AG04449 (cell line): ENCODE results near the gene DEK.

Source experiments
- CTCF ChIA-PET: fragments of 350-600 bp; formaldehyde crosslinking; extraction: SDS; loops from one replicate; lab custom pipeline; 2021; ENCODE audit warnings: antibody characterized with exemption; lab: Yijun Ruan, JAX
- POLR2A ChIA-PET: fragments of 400-600, 350-600 bp; formaldehyde crosslinking; extraction: SDS; loops from one replicate; lab custom pipeline; 2020; ENCODE audit warnings: antibody characterized with exemption, inconsistent platforms; lab: Yijun Ruan, JAX
- DNase-seq: peaks from one replicate; pipeline ENCODE4 v3.0.0-alpha.2; 2010; ENCODE audit warnings: low read depth, low spot score
- H3K4me3 ChIP-seq: 2 replicates; pipeline ENCODE4 v1.5.1; 2011; ENCODE audit warnings: low read depth, mild to moderate bottlenecking, control low read depth, low read length
- CTCF ChIP-seq: IDR thresholded peaks from one replicate; pipeline ENCODE4 v1.5.1; 2011; ENCODE audit warnings: mild to moderate bottlenecking, moderate library complexity, low read length, control low read depth, inconsistent platforms; ENCODE audit not compliant: insufficient read depth; ENCODE audit errors: missing control alignments

DEK gene

DNA sequence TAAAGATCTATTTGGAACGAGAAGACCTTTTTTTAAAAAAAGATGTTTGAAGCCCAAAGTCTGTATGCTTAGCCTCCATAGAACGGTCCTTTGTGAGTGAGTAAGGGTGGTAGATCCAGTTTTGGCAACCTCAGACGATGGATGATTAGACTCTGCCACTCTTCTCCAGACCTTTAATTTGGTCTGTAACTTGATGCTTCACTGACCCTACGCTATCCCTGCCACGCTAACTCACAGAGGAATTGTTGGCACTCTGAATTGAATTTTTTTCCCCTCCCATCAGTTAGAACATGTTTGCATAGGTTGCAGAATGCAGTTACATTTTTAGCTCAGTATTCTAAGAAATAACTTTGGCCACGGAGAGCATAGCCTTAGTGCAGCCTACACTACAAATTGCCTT, 15.8 kb upstream of the DEK start:
- ChIA-PET POLR2A (no interaction called here), CTCF (interaction anchor here (1.0 to 2.7 kb wide), 10 partner anchors 9 to 223 kb away, joined by 3 to 14 read pairs (median 4); partner anchors contain the start of gene DEK)
- DNase-seq: no peak
- H3K4me3 ChIP-seq: no peak overlapping the region
- no peak for TF ChIP-seq CTCF

DNA sequence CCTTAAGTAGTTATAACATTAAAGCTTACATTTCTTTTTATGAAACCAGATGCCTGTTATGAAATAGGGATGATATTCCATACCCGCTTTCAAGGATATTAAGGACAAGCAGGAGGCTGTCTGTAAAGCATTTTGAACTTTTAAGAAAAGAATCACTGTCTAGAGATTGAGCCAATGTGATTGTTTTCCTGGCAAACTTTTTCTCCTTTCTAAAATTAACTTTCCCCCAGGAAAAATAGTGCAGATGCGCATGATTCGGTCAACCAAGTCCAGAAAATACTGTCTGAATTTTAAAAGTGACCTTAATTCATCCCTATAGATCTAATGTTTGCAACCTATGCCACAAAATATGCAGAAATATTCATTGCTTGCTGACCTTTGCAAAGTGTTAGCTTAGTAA, 15.1 kb upstream of the DEK start:
- no peak for DNase-seq
- no peak for TF ChIP-seq CTCF
- CTCF ChIA-PET: interaction anchor here (1.1 to 2.7 kb wide), 7 partner anchors 9 to 224 kb away, joined by 3 to 14 read pairs (median 4); partner anchors contain the start of gene DEK
- POLR2A ChIA-PET: no interaction called here
- no peak overlapping the region for H3K4me3 ChIP-seq

DNA sequence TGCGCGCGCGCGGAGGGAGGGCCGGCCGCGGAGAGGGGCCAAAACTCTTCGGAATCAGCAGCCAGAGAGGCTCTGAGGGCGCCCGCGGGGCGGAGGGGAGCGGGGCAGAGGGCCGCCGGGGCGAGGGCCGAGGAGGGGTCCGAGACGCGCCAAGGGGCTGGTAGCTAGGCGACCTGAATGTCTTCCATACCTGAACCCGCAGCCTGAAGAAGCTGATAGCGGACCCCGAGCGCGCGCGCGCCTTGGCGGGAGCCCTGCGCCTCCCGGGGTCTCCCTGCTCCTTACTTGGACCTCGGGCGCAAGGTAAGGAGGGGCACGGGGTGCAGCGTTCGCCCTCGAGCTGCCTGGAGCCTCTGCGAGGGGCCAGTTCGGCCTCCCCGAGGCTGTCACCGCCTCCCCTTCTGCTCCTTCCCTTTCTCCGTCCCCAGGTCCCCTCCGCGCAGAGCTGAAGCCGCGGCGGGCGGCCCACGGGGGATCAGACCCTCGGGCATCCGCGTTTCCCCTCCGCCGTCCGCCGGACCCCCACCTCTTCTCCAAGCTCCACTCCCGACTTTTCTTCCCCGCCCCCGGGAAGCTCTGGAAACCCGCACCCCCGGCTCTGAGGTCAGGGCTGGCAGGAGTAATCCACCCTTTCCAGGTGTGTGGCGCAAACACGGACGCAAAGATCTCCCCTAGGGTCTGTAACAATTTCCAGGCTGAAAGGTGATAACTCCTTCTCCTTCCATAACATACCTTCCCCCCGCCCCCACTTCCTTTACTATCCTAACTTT, 13.1 kb upstream of the DEK start:
- peak overlapping the region; percentile 63 for H3K4me3 ChIP-seq
- ChIA-PET CTCF (interaction anchor here (0.7 to 1.3 kb wide), 3 partner anchors 9 to 46 kb away, joined by 3 read pairs; no protein-coding TSS in a partner anchor), POLR2A (no interaction called here)
- no peak for DNase-seq
- TF ChIP-seq CTCF: no peak

DNA sequence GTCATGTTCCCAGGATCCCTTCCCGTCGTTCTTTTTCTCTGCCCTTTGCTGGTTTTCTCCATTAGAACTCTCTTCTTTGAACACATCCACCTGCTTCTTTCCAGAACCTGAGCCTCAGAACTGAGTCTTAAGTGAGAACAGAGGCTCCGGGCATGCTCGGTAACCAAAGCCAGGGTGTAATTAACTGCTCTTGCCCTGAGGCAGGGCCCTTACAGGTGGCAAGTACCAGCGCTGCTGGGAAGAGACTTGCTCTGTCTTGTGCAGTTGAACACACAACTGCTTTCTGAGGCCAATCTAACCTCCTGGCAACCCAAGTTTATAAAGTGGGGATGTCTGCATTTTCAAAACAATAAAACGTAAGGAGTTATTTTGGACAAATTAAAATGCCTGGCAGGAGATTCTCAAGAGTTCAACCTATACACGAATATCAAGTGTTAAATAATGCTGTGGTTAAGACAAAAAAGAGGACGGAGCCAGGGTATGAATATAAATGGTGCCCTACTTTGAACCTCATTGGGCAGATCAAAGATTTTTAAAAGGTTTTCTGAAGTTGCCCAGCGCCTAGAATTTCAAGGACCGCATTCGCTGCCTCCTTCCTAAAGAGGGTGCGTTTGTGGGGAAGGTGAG, 12.4 kb upstream of the DEK start:
- DNase-seq: no peak
- no peak for TF ChIP-seq CTCF
- CTCF ChIA-PET: no interaction called here
- POLR2A ChIA-PET: no interaction called here
- peak overlapping the region; percentile 63 for H3K4me3 ChIP-seq

DNA sequence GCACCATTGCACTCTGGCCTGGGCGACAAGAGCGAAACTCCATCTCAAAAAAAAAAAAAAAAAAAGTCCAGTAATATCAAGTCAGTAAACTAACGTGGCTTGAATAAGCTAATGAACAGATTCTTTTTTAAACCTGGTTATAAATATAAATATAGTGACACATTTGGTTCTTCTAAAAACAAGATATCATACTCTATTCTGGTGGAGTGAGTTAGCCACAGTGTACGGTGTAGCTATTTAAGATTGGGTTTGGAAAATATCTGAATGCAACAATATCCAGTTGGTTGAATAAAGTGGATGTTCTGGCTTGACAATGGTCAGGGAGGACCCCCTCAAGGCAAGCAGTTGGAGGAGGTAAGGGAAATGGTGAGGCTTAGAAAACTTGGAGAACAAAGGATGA, 5.9 kb upstream of the DEK start:
- ChIA-PET CTCF (interaction anchor here (1.7 kb wide), 1 partner anchor 9 kb away, joined by 4 read pairs; no protein-coding TSS in a partner anchor), POLR2A (no interaction called here)
- no peak for DNase-seq
- H3K4me3 ChIP-seq: no peak overlapping the region
- no peak for TF ChIP-seq CTCF

DNA sequence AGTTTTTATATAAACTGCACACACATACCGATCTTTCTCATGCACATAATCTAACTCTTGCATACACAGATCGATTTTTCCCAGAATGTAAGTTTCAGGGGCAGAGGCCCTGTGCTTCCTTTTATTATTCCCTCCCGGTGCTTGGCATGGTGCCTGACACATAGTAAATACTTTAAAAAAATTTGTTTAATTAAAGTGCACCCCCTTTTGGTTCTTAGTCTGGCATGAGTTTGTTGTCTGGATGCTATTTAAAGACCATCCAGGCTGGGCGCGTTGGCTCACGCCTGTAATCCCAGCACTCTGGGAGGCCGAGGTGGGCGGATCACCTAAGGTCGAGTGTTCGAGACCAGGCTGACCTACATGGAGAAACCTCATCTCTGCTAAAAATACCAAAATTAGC, 5.4 kb upstream of the DEK start:
- no peak for TF ChIP-seq CTCF
- POLR2A ChIA-PET: no interaction called here
- CTCF ChIA-PET: no interaction called here
- no peak for DNase-seq
- H3K4me3 ChIP-seq: no peak overlapping the region
